ENCODE measurements around the gene CFDP1.
A peak's percentile ranks its signal among the peaks of the same experiment; 100 is the strongest.

The CFDP1 gene

GRCh38 chr16:75264999-75265910 is 168.0 kb downstream of the CFDP1 start:
- no peak for DNase-seq (ENCODE audit: low spot score)

DNA sequence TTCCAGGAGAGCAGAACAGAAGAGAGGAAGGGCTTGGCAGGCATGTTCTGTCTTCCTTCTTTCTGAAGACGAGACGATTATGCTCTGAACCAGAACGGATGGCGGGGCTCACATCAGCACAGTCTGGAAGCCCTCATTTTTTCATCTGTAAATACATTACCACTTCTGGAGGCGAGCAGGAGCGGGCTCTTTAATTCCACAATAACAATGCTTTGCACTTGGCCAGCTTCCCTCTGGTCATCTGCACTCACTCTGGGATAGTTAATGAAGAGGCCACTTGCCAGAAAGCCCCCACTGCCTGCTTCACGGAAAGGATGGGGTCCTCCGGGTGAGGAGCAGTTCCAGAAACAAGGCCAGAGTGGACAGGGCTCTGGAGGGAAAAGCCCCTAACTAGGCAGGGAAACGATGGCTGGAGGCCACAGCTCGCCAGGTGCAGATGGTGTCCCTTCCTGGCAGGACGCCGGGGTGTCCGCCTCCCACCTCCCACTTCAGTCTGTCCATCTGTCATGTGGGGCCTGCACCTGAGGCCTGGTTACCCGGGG is 168.8 kb downstream of the CFDP1 start:
- peak; percentile 70 for DNase-seq (ENCODE audit: low spot score)

DNA sequence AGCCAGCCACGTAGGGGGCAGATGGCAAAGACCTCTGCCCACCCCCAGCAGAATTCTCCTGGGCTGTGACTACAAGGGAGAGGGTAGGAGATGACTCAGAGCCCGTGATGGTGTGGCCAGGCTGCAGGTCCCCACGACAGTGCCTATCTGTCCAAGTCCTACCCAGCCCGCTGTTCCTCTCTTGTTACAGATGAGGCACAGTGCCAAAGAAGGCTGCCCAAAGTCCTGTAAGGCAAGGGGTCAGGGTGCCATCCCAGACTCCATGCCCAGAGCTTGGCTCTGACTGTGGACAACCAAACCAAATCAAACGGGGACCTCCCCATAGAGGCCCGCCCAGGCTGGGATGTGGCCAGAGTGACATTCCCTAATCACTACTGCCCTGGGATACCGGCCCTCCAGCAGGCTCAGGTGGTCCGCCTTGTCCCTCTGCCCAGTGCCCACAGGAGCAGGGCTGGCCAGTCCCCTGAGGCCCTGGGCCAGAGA is 169.3 kb downstream of the CFDP1 start:
- peak; percentile 31 for DNase-seq (ENCODE audit: low spot score)

DNA sequence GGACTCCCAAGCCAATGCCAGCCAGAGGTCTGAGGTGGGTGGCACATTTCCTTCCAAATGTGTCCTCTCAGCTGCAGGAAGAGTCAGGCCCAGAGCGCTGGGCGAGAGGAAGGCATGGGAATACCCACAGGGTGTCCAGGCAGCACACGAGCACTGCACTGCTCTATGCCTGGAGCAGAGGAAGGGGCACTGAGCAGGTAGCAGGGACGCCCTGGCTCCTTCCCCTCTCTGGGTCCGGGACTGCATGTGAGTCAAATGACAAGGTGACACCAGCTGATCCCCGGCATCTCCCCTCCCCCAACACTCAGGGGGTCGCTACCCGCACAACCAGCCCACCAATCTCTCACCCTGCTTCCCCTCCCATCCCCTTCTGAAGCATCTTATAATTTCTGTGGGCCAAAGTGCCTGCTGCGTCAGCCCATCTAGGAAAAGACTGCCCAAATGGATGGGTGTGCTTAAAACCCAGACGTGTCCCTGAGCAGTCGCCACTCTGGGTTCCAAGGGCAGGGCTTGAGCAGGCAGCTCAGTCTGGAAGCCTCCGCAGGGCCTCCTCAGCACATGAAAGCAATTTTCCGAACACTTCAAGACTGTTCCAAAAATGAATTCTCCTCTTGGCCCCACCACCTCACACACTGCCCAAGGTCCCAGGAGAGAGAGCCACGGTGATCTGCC is 169.9 kb downstream of the CFDP1 start:
- no peak for DNase-seq (ENCODE audit: low spot score)

- DNase-seq (ENCODE audit: low spot score) = no peak
These were observed 170.5 kb downstream of the CFDP1 start for GRCh38 chr16:75262800-75263127.

GRCh38 chr16:75262104-75262799 is 171.1 kb downstream of the CFDP1 start:
- DNase-seq (ENCODE audit: low spot score) = no peak

DNA sequence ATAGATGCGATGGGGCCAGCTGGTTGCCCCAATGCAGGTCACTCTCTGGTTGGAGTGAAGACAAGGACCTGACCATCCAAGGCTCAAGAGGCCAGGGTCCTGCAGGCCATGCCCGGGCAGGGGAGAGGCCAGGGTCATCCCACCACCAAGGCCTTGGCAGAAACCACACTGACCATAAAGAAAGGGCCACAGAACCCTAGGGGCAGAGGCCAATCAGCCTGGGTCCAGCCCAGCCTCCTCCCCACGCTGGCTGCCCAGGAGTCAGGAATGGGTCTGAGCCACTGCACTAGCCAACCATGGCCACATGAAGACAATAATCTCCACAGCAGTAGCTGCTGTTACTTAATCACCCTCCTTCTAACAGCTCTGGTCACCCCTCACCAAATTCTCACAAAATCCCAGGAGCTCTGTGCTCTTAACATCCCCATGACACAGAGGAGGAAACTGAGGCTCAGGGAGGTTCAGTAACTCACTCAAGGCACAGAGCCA is 171.7 kb downstream of the CFDP1 start:
- no peak for DNase-seq (ENCODE audit: low spot score)

GRCh38 chr16:75260851-75261589 is 172.3 kb downstream of the CFDP1 start:
- no peak for DNase-seq (ENCODE audit: low spot score)

- DNase-seq (ENCODE audit: low spot score) = no peak
These were observed 174.5 kb downstream of the CFDP1 start for GRCh38 chr16:75258807-75259141.

DNA sequence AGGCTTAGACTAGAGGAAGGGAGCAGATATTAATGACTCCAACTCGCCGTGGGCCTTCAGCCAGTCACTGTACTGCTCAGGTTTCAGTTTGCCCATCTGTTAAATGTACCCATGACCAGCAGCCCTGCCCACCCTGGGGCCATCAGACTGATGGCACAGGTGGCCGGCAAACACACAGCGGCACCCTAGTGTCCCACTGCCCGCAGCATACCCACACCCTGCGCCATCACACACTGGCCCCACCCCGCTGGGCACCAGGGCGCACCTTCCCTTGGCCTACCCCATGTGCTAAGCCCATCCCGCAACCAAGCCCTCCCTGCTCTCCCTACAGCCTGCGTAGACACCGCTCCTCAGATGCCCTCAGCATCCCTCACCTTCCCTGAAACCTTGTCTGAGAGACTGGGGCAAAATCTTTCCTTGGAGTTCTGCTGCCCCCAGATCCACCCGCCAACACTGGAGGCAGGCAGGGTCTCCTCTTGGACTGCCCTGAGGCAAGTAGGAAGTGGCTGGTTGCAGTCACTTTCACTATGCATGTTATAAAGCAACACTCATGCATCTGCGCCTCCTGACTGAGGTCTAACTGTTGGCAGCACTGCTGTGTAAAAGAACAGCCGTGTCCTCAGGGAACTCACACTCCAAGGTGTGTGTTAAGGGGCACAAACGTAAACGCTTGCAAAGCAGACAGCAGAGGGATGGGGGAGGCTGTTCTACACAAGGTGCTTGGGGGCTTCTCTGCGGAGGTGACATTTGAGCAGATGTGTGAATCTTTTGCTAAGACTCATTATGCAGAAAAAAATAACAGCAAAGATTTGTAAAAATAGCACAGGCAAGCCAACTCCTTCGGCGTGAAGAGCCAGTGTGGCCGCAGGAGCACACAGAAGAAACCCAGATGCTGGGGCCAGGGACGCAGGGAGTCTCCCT is 175.2 kb downstream of the CFDP1 start:
- no peak for DNase-seq (ENCODE audit: low spot score)

DNA sequence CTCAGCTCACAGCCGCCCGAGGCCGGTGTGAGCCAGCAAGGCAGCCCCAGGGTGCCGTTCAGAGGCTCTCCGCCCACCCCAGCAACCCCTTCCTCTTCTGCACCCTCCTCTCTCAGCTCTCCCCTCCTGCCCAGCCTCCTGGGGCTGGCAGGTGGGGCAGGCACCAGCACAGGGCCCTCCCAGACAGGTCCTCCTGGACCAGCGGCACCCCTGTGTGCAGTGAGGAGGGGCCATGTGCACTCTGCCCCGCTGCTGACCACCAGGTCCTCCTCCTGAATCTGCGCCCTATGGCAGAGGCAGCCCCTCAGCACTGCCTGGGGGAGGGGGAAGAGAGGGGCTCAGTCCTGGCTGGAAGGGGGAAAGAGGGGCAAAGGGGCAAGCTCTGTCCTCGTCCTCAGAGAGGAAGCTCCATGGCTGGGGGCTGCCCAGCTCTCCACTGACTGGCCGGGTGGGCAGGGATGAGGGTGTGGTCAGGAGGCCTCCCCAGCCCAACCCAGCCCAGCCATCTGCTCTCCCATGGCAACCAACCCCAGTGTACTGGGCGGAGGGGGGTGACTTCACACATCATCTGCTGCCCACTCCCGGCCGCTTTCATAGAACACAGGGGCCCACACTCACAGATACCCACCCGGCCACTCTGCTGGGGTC is 176.5 kb downstream of the CFDP1 start:
- no peak for DNase-seq (ENCODE audit: low spot score)

DNA sequence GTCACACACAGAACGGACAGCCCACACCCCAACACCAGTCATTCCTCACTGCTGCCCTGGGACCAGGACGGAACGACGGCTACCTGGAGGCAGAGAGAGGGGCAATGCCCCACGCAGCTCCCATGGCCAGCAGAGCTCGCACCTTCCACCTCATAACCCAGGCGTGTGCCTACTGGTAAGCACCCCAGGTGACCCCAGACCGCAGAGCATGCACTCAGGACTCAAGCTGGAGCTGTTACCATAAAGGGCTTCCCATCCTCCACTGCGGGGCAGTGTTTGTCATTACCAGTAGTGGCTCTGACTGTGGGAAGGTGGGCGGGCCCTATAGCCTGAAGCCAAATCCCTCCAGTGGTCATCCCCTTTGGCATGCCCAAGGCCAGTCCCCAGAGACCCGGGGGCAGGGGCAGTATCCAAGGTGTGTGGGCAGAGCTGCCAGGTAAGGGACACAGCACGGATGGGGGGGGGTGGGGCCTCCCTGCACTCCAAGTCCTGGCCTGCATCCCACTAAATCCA is 177.2 kb downstream of the CFDP1 start:
- no peak for DNase-seq (ENCODE audit: low spot score)

DNA sequence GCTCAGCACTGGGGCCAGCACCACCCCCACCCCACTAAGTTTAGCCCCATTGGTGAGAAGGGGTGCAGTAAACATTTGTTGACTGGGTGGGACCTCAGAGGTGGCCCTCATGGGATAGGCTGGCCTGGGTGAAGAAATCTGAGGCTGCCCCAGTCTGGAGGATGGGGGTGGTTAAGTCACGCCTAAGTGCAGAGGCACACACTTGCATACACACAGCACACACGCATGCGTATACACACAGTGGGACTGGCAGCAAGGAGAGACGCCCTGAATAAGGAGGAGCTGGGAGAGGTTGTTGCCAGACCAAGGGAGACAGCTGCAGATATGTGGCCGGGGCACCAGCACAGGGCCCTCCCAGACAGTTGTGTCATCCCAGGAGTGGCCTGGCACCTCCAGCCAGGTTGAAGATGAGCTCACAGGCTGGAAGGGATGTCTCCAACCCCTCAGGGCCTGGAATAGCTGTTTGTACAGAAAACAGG is 178.9 kb downstream of the CFDP1 start:
- DNase-seq (ENCODE audit: low spot score) = no peak

- DNase-seq (ENCODE audit: low spot score) = no peak
These were observed 180.1 kb downstream of the CFDP1 start for GRCh38 chr16:75252946-75253911.

- DNase-seq (ENCODE audit: low spot score) = no peak
These were observed 181.0 kb downstream of the CFDP1 start for GRCh38 chr16:75252049-75252864.

DNA sequence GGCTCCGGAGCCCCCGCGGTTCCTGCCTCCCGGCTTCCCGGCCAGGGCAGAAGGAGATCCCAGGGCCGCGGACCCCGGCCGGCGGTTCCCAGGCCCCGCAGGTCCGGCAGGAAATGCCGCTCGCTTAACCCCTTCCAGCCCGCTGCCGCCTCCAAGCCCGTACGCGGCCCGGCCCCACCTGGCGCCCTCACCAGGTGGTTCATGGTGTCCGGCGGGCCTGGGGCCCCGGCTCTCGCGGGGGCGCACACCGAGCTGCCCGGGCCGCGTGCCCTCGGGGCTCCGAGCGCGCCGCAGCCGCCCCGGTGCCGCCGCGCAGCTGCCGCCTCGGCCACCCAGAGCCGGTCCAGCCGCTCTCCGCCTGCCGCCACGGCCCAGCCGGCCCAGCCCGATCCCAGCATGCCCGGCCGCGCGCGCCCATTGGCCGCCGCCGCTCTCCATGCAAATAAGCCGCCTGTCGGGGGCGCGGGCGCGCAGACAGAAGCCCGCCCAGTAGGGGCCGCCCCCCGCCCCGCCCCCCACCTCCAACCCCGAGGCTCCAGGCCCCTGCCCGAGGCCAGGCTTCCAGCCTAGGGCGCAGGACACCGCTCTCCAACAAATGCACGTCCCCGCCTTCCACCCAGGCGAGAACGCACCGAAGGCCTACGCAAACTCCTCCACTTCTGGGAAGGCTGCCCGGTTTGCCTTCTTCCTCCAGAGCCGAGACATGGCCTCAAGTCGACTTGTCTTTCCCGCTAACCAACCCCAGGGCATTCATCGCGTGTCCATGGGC is 181.8 kb downstream of the CFDP1 start, which contains the start of gene BCAR1:
Gene BCAR1 (minus strand): TSS at position 345 of the 769 bp plus-strand sequence. CDS start 142 bp downstream, at position 203.
- peak; percentile 78 for DNase-seq (ENCODE audit: low spot score)

All from pons (tissue), 1 donor.